ENCODE results near the gene TFEB. TPM values are rescaled to one million over a fixed set of nuclear protein-coding genes. Genes with fewer than 3 reads are reported as not detected.

Gene TFEB
- total RNA-seq, 2 donors from 2014 or later, result 4.9 to 10.1 TPM

GRCh38 chr6:41671376-41671775 lies 64.0 kb downstream of the TFEB start:
- H3K9me3 ChIP-seq, result no peaks in the 10 kb centered on the region

GRCh38 chr6:41670703-41671360 lies 64.6 kb downstream of the TFEB start:
- intact Hi-C loops (cut with DNase I), result no loop called here
- no peak for ATAC-seq

More at GRCh38 chr6:41671376-41671775, 64.0 kb downstream of the TFEB start:
- no peak overlapping the region for H3K4me3 ChIP-seq
- ATAC-seq, result no peak
- 48 to 52% methylated on average over 5 of the region's 5 CpGs for WGBS, 2 donors
- no peak for DNase-seq
- no peak overlapping the region for H3K27ac ChIP-seq
- no peaks in the 10 kb centered on the region for H3K27me3 ChIP-seq
- no peaks in the 10 kb centered on the region for H3K36me3 ChIP-seq (replicated peaks in 1 of 2; ENCODE audit: insufficient read depth in 1 of 2, low read depth in 2 of 2)
- intact Hi-C loops (cut with DNase I), result no loop called here
- TF ChIP-seq CTCF (IDR thresholded peaks at IDR 0.05) (no peak), POLR2A (IDR thresholded peaks at IDR 0.05) (no peak)
- no peaks in the 10 kb centered on the region for H3K4me1 ChIP-seq

GRCh38 chr6:41668968-41669367 lies 66.4 kb downstream of the TFEB start:
- 94 to 95% methylated on average over 2 of the region's 2 CpGs for WGBS, 2 donors
- no peak overlapping the region for H3K4me3 ChIP-seq
- DNase-seq, result no peak

More at GRCh38 chr6:41670703-41671360, 64.6 kb downstream of the TFEB start:
- Histone ChIP-seq H3K4me1 (no peaks in the 10 kb centered on the region), H3K27me3 (no peaks in the 10 kb centered on the region), H3K9me3 (no peaks in the 10 kb centered on the region), H3K36me3 (replicated peaks in 1 of 2; ENCODE audit: insufficient read depth in 1 of 2, low read depth in 2 of 2) (no peaks in the 10 kb centered on the region), H3K4me3 (no peak overlapping the region), H3K27ac (no peak overlapping the region)
- TF ChIP-seq CTCF (IDR thresholded peaks at IDR 0.05), result no peak
- TF ChIP-seq POLR2A (IDR thresholded peaks at IDR 0.05), result no peak
- WGBS, 2 donors, result 69 to 73% methylated on average over 9 of the region's 9 CpGs
- DNase-seq, result no peak

GRCh38 chr6:41667195-41667594 lies 68.2 kb downstream of the TFEB start:
- H3K4me1 ChIP-seq, result no peaks in the 10 kb centered on the region
- H3K4me3 ChIP-seq, result no peak overlapping the region
- H3K9me3 ChIP-seq, result no peaks in the 10 kb centered on the region
- H3K27me3 ChIP-seq, result peaks cover 0 to 3% of the 10 kb centered on the region in 2 donors
- no peak for ATAC-seq
- intact Hi-C loops (cut with DNase I), result no loop called here
- 88 to 91% methylated on average over 1 of the region's 1 CpG for WGBS, 2 donors
- no peak for TF ChIP-seq CTCF (IDR thresholded peaks at IDR 0.05)
- TF ChIP-seq POLR2A (IDR thresholded peaks at IDR 0.05), result no peak
- no peak overlapping the region for H3K27ac ChIP-seq
- H3K36me3 ChIP-seq (replicated peaks in 1 of 2; ENCODE audit: insufficient read depth in 1 of 2, low read depth in 2 of 2), result no peaks in the 10 kb centered on the region
- DNase-seq, result no peak

More at GRCh38 chr6:41668968-41669367, 66.4 kb downstream of the TFEB start:
- Histone ChIP-seq H3K4me1 (no peaks in the 10 kb centered on the region), H3K27ac (no peak overlapping the region), H3K9me3 (no peaks in the 10 kb centered on the region), H3K36me3 (replicated peaks in 1 of 2; ENCODE audit: insufficient read depth in 1 of 2, low read depth in 2 of 2) (no peaks in the 10 kb centered on the region), H3K27me3 (peaks cover 0 to 3% of the 10 kb centered on the region in 2 donors)
- ATAC-seq, result no peak
- intact Hi-C loops (cut with DNase I), result no loop called here
- TF ChIP-seq POLR2A (IDR thresholded peaks at IDR 0.05) (no peak), CTCF (IDR thresholded peaks at IDR 0.05) (no peak)

- no peak for TF ChIP-seq CTCF (IDR thresholded peaks at IDR 0.05)
- no peak for TF ChIP-seq POLR2A (IDR thresholded peaks at IDR 0.05)
- Histone ChIP-seq H3K27ac (no peak overlapping the region), H3K9me3 (no peaks in the 10 kb centered on the region), H3K4me1 (no peaks in the 10 kb centered on the region), H3K4me3 (no peak overlapping the region), H3K27me3 (peaks cover 0 to 3% of the 10 kb centered on the region in 2 donors), H3K36me3 (replicated peaks in 1 of 2; ENCODE audit: insufficient read depth in 1 of 2, low read depth in 2 of 2) (no peaks in the 10 kb centered on the region)
- WGBS, 2 donors, result 75 to 90% methylated on average over 5 of the region's 5 CpGs
- no peak for ATAC-seq
- intact Hi-C loops (cut with DNase I), result no loop called here
- no peak for DNase-seq
Measured at GRCh38 chr6:41664271-41664670, 71.1 kb downstream of the TFEB start.
